Retinal pigment epithelial cell (primary cell): ENCODE data around the gene SP3.

ENCODE experiments used
- DNase-seq: peaks from one replicate; pipeline ENCODE4 v3.0.0-alpha.2; 2010; ENCODE audit warnings: low read depth
- H3K4me3 ChIP-seq: 2 replicates; pipeline ENCODE4 v1.5.1; 2011; ENCODE audit warnings: mild to moderate bottlenecking, low read length, control low read depth, moderate library complexity
- TF ChIP-seq, protein P1 (sequence below): conservative IDR thresholded peaks from 2 replicates; pipeline ENCODE4 v1.5.1; 2011; ENCODE audit warnings: low read depth, low read length, control low read depth, inconsistent platforms

The SP3 gene

GRCh38 chr2:173860082-173860481 is 105.1 kb downstream of the SP3 start:
- TF ChIP-seq, protein P1, sequence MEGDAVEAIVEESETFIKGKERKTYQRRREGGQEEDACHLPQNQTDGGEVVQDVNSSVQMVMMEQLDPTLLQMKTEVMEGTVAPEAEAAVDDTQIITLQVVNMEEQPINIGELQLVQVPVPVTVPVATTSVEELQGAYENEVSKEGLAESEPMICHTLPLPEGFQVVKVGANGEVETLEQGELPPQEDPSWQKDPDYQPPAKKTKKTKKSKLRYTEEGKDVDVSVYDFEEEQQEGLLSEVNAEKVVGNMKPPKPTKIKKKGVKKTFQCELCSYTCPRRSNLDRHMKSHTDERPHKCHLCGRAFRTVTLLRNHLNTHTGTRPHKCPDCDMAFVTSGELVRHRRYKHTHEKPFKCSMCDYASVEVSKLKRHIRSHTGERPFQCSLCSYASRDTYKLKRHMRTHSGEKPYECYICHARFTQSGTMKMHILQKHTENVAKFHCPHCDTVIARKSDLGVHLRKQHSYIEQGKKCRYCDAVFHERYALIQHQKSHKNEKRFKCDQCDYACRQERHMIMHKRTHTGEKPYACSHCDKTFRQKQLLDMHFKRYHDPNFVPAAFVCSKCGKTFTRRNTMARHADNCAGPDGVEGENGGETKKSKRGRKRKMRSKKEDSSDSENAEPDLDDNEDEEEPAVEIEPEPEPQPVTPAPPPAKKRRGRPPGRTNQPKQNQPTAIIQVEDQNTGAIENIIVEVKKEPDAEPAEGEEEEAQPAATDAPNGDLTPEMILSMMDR: no peak
- no peak for DNase-seq
- H3K4me3 ChIP-seq: no peak overlapping the region

- TF ChIP-seq, protein P1: no peak
- DNase-seq: no peak
- no peak overlapping the region for H3K4me3 ChIP-seq
Observed at GRCh38 chr2:173858291-173858731, 106.9 kb downstream of the SP3 start.
